ENCODE results near the gene DDX1. TPM values are rescaled to one million over a fixed set of nuclear protein-coding genes. Genes with fewer than 3 reads are reported as not detected.

The DDX1 gene
- total and polyA plus RNA-seq, 10 of the 15 experiments (the other 5 are each of a cell fraction or from before 2014, with no cell fraction given): 53.2 to 134 (median 85.6) TPM

DNA sequence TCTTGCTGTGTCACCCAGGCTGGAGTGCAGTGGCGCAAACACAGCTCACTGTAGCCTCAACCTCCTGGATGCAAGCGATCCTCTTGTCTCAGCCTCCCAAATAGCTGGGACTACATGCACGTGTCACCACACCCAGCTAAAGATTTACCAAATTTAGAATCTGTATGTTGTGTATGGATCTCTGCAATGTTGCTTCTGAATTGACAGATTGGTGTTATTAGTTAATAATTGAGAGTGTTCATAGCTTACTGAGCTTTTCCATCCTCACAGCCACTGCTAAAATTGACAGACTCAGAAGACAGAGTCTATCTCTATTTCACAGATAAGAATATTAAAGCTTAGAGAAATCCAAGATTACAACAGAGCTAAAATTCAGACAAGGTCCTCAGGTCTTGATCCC is 26.3 kb upstream of the DDX1 start (continued):
- TF ChIP-seq NFIC (IDR thresholded peaks at IDR 0.05; ENCODE audit: low read depth, low read length) (no peak), IRF4 (IDR thresholded peaks at IDR 0.05; ENCODE audit: low read depth, low read length) (no peak)

DNA sequence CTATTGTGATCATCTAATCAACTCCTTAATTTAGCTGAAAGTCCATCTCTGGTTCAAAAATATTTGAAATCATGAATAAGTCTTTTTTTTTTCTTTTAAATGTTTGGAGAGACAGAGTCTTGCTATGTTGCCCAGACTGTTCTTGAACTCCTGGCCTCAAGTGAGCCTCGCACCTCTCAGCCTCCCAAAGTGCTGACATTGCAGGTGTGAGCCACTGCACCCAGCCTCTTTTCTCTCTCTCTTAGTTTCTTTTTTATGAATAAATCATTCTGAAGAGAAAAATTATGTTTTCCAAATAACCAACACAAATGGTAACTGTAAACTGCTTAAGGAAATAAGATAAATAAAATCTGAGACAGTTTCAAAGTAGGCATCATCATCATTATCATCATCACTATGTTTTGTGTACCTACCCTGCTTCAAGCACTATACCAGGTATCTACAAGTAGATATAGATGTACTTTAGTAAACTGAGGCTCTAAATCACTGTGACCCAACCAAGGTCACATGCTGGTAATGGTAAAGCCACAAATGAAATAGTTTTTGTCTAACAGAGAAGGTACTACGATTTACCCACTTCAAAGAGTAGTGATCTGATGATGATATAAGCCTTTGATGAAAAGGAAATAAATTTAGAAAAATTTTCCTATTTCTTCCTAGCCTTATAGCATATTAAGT is 25.5 kb upstream of the DDX1 start:
- intact Hi-C loops (cut with micrococcal nuclease; ENCODE audit: unreplicated experiment) (no loop called here), in situ Hi-C loops (cut with MboI) (no loop called here)
- Histone ChIP-seq H3K9me3 (replicated peaks; ENCODE audit: control insufficient read depth, insufficient read depth, low read length) (no peaks in the 10 kb centered on the region), H2AFZ (ENCODE audit: control insufficient read depth, low read depth, low read length) (no peak overlapping the region), H3K27me3 (replicated peaks in 1 of 2; ENCODE audit: control insufficient read depth in 2 of 2, insufficient read depth in 2 of 2, low read length in 1 of 2) (no peaks in the 10 kb centered on the region), H3K79me2 (ENCODE audit: control insufficient read depth, insufficient read depth, low read length) (no peaks in the 10 kb centered on the region), H3K4me1 (ENCODE audit: control insufficient read depth, insufficient read depth, low read length) (no peaks in the 10 kb centered on the region), H3K9ac (ENCODE audit: control insufficient read depth, insufficient read depth, low read length) (no peak overlapping the region), H3K4me2 (ENCODE audit: control insufficient read depth, insufficient read depth) (no peak overlapping the region), H3K36me3 (ENCODE audit: control insufficient read depth in 2 of 2, insufficient read depth in 2 of 2, low read length in 1 of 2) (no peaks in the 10 kb centered on the region), H3K27ac (ENCODE audit: control insufficient read depth, insufficient read depth) (no peak overlapping the region), H3K4me3 (no peak overlapping the region), H4K20me1 (ENCODE audit: control insufficient read depth, insufficient read depth) (no peaks in the 10 kb centered on the region)
- no peak for DNase-seq (ENCODE audit: low read depth, low spot score)
- POLR2A ChIA-PET: no interaction called here
- SMC1A ChIA-PET (ENCODE audit: uncharacterized antibody, unreplicated experiment): interaction anchor here (1.6 kb wide), 1 partner anchor 11 kb away, joined by 9 read pairs; no protein-coding TSS in a partner anchor
- FAIRE-seq: no peak
- CTCF ChIA-PET: interaction anchor here (1.1 to 2.6 kb wide), 2 partner anchors 10 to 11 kb away, joined by 6 to 18 read pairs; no protein-coding TSS in a partner anchor
- TF ChIP-seq, protein P1, sequence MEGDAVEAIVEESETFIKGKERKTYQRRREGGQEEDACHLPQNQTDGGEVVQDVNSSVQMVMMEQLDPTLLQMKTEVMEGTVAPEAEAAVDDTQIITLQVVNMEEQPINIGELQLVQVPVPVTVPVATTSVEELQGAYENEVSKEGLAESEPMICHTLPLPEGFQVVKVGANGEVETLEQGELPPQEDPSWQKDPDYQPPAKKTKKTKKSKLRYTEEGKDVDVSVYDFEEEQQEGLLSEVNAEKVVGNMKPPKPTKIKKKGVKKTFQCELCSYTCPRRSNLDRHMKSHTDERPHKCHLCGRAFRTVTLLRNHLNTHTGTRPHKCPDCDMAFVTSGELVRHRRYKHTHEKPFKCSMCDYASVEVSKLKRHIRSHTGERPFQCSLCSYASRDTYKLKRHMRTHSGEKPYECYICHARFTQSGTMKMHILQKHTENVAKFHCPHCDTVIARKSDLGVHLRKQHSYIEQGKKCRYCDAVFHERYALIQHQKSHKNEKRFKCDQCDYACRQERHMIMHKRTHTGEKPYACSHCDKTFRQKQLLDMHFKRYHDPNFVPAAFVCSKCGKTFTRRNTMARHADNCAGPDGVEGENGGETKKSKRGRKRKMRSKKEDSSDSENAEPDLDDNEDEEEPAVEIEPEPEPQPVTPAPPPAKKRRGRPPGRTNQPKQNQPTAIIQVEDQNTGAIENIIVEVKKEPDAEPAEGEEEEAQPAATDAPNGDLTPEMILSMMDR (IDR thresholded peaks at IDR 0.05 in 2 of 3, conservative IDR thresholded peaks at IDR 0.05 in 1 of 3; ENCODE audit: control insufficient read depth in 2 of 3, extremely low read depth in 1 of 3, insufficient read depth in 1 of 3, low read depth in 3 of 3, low read length in 3 of 3): no peak
- TF ChIP-seq, protein P2, sequence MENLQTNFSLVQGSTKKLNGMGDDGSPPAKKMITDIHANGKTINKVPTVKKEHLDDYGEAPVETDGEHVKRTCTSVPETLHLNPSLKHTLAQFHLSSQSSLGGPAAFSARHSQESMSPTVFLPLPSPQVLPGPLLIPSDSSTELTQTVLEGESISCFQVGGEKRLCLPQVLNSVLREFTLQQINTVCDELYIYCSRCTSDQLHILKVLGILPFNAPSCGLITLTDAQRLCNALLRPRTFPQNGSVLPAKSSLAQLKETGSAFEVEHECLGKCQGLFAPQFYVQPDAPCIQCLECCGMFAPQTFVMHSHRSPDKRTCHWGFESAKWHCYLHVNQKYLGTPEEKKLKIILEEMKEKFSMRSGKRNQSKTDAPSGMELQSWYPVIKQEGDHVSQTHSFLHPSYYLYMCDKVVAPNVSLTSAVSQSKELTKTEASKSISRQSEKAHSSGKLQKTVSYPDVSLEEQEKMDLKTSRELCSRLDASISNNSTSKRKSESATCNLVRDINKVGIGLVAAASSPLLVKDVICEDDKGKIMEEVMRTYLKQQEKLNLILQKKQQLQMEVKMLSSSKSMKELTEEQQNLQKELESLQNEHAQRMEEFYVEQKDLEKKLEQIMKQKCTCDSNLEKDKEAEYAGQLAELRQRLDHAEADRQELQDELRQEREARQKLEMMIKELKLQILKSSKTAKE (IDR thresholded peaks at IDR 0.05; ENCODE audit: low read depth, poor library complexity, severe bottlenecking): no peak
- no peak for TF ChIP-seq SUPT20H (IDR thresholded peaks at IDR 0.05; ENCODE audit: borderline replicate concordance, control insufficient read depth, low read depth, low read length)
- no peak for TF ChIP-seq IKZF2 (IDR thresholded peaks at IDR 0.05)
- TF ChIP-seq SMC3 (IDR thresholded peaks at IDR 0.05; ENCODE audit: borderline replicate concordance, low read length): no peak
- TF ChIP-seq NFYA (IDR thresholded peaks at IDR 0.05; ENCODE audit: borderline replicate concordance, low read depth, low read length): no peak
- no peak for TF ChIP-seq RUNX3 (IDR thresholded peaks at IDR 0.05; ENCODE audit: low read length)
- no peak for TF ChIP-seq TBL1XR1 (IDR thresholded peaks at IDR 0.05; ENCODE audit: low read depth, low read length)
- no peak for TF ChIP-seq SREBF2 (IDR thresholded peaks at IDR 0.05; ENCODE audit: low read length)
- TF ChIP-seq, protein P3, sequence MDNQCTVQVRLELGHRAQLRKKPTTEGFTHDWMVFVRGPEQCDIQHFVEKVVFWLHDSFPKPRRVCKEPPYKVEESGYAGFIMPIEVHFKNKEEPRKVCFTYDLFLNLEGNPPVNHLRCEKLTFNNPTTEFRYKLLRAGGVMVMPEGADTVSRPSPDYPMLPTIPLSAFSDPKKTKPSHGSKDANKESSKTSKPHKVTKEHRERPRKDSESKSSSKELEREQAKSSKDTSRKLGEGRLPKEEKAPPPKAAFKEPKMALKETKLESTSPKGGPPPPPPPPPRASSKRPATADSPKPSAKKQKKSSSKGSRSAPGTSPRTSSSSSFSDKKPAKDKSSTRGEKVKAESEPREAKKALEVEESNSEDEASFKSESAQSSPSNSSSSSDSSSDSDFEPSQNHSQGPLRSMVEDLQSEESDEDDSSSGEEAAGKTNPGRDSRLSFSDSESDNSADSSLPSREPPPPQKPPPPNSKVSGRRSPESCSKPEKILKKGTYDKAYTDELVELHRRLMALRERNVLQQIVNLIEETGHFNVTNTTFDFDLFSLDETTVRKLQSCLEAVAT (IDR thresholded peaks at IDR 0.05): no peak
- TF ChIP-seq LARP7 (IDR thresholded peaks at IDR 0.05): no peak
- no peak for ATAC-seq
- BruUV-seq (replicated peaks): no TSS peak
- WGBS (ENCODE audit: insufficient coverage, insufficient replicate concordance, low lambda C conversion rate, missing lambda C conversion rate): 2% methylated on average over 2 of the region's 2 CpGs
- RAD21 ChIA-PET (ENCODE audit: unreplicated experiment): no interaction called here
